ENCODE data around the gene NIBAN1. TPM values are rescaled to one million over a fixed set of nuclear protein-coding genes. Genes with fewer than 3 reads are reported as not detected.

NIBAN1 gene
- total RNA-seq, 1 donor from 2014 or later = 8.8 TPM

DNA sequence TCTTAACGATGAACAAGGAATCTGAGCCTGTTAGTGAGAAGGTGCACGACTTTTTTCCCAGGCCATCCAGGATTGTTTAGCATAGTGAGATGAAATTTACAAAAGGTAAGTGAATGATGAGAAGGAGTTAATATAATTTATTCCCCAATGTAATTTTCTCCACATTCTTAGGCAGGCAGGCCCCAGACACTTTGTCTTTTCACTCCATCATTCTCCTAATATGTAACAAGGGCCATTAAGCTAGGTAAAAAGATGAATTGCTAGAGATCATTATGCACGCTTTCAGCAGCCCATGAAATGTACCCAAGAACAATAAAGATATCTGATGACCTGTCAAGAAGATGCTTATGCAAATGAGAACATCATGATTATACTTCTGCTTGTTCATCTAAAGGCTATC lies 24.1 kb downstream of the NIBAN1 start:
- Histone ChIP-seq H3K9ac (ENCODE audit: low read length) (no peak overlapping the region), H3K4me3 (ENCODE audit: insufficient read depth, low read depth, low read length) (no peak overlapping the region), H3K4me2 (ENCODE audit: low read length) (no peak overlapping the region), H3K9me3 (ENCODE audit: insufficient read depth, low read depth, low read length) (no peaks in the 10 kb centered on the region), H3K36me3 (ENCODE audit: insufficient read depth, low read length) (no peaks in the 10 kb centered on the region), H3K27me3 (ENCODE audit: insufficient read depth, low read length) (no peaks in the 10 kb centered on the region), H4K20me1 (ENCODE audit: insufficient read depth, low read length) (no peaks in the 10 kb centered on the region), H3K27ac (ENCODE audit: low read depth, low read length) (no peak overlapping the region), H2AFZ (ENCODE audit: low read depth, low read length) (no peak overlapping the region), H3K4me1 (ENCODE audit: insufficient read depth, low read length) (peaks cover 8% of the 10 kb centered on the region), H3K79me2 (ENCODE audit: insufficient read depth, low read length) (no peaks in the 10 kb centered on the region)
- Mint-ChIP-seq H3K4me3 (ENCODE audit: unreplicated experiment) (no peak overlapping the region), H3K27ac (ENCODE audit: unreplicated experiment) (no peak overlapping the region), H3K36me3 (ENCODE audit: low read depth, unreplicated experiment) (no peaks in the 10 kb centered on the region), H3K27me3 (ENCODE audit: low read depth, unreplicated experiment) (no peaks in the 10 kb centered on the region), H3K9me3 (ENCODE audit: unreplicated experiment) (no peaks in the 10 kb centered on the region), H3K4me1 (ENCODE audit: low read depth, unreplicated experiment) (peaks cover 15% of the 10 kb centered on the region)
- TF ChIP-seq, protein P1, sequence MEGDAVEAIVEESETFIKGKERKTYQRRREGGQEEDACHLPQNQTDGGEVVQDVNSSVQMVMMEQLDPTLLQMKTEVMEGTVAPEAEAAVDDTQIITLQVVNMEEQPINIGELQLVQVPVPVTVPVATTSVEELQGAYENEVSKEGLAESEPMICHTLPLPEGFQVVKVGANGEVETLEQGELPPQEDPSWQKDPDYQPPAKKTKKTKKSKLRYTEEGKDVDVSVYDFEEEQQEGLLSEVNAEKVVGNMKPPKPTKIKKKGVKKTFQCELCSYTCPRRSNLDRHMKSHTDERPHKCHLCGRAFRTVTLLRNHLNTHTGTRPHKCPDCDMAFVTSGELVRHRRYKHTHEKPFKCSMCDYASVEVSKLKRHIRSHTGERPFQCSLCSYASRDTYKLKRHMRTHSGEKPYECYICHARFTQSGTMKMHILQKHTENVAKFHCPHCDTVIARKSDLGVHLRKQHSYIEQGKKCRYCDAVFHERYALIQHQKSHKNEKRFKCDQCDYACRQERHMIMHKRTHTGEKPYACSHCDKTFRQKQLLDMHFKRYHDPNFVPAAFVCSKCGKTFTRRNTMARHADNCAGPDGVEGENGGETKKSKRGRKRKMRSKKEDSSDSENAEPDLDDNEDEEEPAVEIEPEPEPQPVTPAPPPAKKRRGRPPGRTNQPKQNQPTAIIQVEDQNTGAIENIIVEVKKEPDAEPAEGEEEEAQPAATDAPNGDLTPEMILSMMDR (IDR thresholded peaks at IDR 0.05; ENCODE audit: insufficient read depth, low read depth, low read length) = no peak
- TF ChIP-seq EZH2 (IDR thresholded peaks at IDR 0.05; ENCODE audit: insufficient read depth, low read length) = no peak
- no peak for FAIRE-seq
- no peak for DNase-seq (ENCODE audit: low read depth)

DNA sequence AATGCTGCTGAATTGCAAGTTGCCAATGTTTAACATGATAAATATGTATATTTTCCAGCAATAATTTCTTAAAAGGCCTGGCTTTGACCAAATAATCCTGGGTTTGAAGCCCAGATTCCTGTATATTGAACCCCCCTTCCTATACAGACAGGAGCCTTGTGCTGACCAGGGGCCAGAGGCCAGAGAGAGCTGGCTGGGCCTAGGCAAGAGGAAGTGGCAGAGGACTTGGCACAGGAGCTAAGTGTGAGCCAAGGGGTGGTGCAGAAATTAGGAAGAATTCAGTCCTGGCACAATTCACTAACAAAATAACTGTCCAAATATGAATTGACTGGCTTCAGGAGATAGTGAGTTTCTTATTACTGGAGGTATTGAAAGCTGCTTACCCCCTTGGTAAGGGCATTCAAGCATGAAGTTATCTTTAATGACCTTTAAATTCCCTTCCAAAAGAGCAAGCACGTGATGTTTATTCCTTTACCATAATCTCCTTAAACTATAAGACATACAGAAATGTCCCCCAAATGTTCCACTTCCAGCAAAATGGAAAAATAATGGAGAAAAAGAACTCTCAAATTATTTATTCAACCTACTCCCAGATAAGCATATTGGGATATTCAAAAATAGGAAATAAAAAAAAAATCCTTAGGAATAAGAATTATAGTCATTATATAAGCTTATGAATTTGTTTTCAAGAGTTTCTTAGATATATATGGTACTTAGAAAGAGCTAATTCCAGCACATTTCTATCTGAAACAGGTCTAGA lies 26.6 kb downstream of the NIBAN1 start:
- Mint-ChIP-seq H3K4me3 (ENCODE audit: unreplicated experiment) (no peak overlapping the region), H3K9me3 (ENCODE audit: unreplicated experiment) (no peaks in the 10 kb centered on the region), H3K27me3 (ENCODE audit: low read depth, unreplicated experiment) (no peaks in the 10 kb centered on the region), H3K27ac (ENCODE audit: unreplicated experiment) (no peak overlapping the region), H3K4me1 (ENCODE audit: low read depth, unreplicated experiment) (no peaks in the 10 kb centered on the region), H3K36me3 (ENCODE audit: low read depth, unreplicated experiment) (no peaks in the 10 kb centered on the region)
- Histone ChIP-seq H2AFZ (ENCODE audit: low read depth, low read length) (no peak overlapping the region), H3K4me2 (ENCODE audit: low read length) (no peak overlapping the region), H3K4me3 (ENCODE audit: insufficient read depth, low read depth, low read length) (no peak overlapping the region), H3K4me1 (ENCODE audit: insufficient read depth, low read length) (no peaks in the 10 kb centered on the region), H3K36me3 (ENCODE audit: insufficient read depth, low read length) (no peaks in the 10 kb centered on the region), H3K79me2 (ENCODE audit: insufficient read depth, low read length) (no peaks in the 10 kb centered on the region), H3K9ac (ENCODE audit: low read length) (no peak overlapping the region), H3K27me3 (ENCODE audit: insufficient read depth, low read length) (no peaks in the 10 kb centered on the region), H3K27ac (ENCODE audit: low read depth, low read length) (no peak overlapping the region), H3K9me3 (ENCODE audit: insufficient read depth, low read depth, low read length) (no peaks in the 10 kb centered on the region), H4K20me1 (ENCODE audit: insufficient read depth, low read length) (no peaks in the 10 kb centered on the region)
- TF ChIP-seq, protein P1 (IDR thresholded peaks at IDR 0.05; ENCODE audit: insufficient read depth, low read depth, low read length) = no peak
- no peak for TF ChIP-seq EZH2 (IDR thresholded peaks at IDR 0.05; ENCODE audit: insufficient read depth, low read length)
- FAIRE-seq = no peak
- DNase-seq (ENCODE audit: low read depth) = no peak
